Measurements from ENCODE around the gene ADTRP. TPM values are rescaled to one million over a fixed set of nuclear protein-coding genes. Genes with fewer than 3 reads are reported as not detected.

The ADTRP gene
- total RNA-seq, 2 experiments from 2014 or later, result 29.1 to 31.5 TPM

- DNase-seq, result no peak
- Mint-ChIP-seq H3K36me3 (peaks cover 80% of the 10 kb centered on the region), H3K27ac (no peak overlapping the region), H3K27me3 (no peaks in the 10 kb centered on the region), H3K4me3 (no peak overlapping the region), H3K9me3 (peaks cover 10% of the 10 kb centered on the region), H3K4me1 (peaks cover 51% of the 10 kb centered on the region)
Observed at GRCh38 chr6:11718463-11718862, 60.1 kb downstream of the ADTRP start.

GRCh38 chr6:11718031-11718430, 60.6 kb downstream of the ADTRP start:
- peaks cover 51% of the 10 kb centered on the region for H3K4me1 Mint-ChIP-seq

GRCh38 chr6:11714798-11715285, 63.8 kb downstream of the ADTRP start:
- peaks cover 80% of the 10 kb centered on the region for H3K36me3 Mint-ChIP-seq
- no peak for DNase-seq
- H3K9me3 Mint-ChIP-seq, result peaks cover 7% of the 10 kb centered on the region
- peaks cover 65% of the 10 kb centered on the region for H3K4me1 Mint-ChIP-seq
- H3K27me3 Mint-ChIP-seq, result no peaks in the 10 kb centered on the region
- peak overlapping the region; percentile 98 for H3K27ac Mint-ChIP-seq
- peak overlapping the region; percentile 52 for H3K4me3 Mint-ChIP-seq

More at GRCh38 chr6:11718031-11718430, 60.6 kb downstream of the ADTRP start:
- Mint-ChIP-seq H3K27ac (no peak overlapping the region), H3K9me3 (peaks cover 10% of the 10 kb centered on the region), H3K4me3 (no peak overlapping the region), H3K27me3 (no peaks in the 10 kb centered on the region), H3K36me3 (peaks cover 80% of the 10 kb centered on the region)
- DNase-seq, result no peak

- Mint-ChIP-seq H3K4me3 (peak overlapping the region; percentile 52), H3K4me1 (peaks cover 68% of the 10 kb centered on the region), H3K27me3 (no peaks in the 10 kb centered on the region), H3K9me3 (peaks cover 10% of the 10 kb centered on the region), H3K27ac (peak overlapping the region; percentile 98), H3K36me3 (peaks cover 77% of the 10 kb centered on the region)
- peak; percentile 51 for DNase-seq
Observed at GRCh38 chr6:11714116-11714797, 64.3 kb downstream of the ADTRP start.

- H3K36me3 Mint-ChIP-seq, result peaks cover 71% of the 10 kb centered on the region
- H3K27me3 Mint-ChIP-seq, result no peaks in the 10 kb centered on the region
- peaks cover 16% of the 10 kb centered on the region for H3K9me3 Mint-ChIP-seq
- peak overlapping the region; percentile 61 for H3K4me3 Mint-ChIP-seq
- peak; percentile 71 for DNase-seq
- H3K27ac Mint-ChIP-seq, result peak overlapping the region; percentile 98
- H3K4me1 Mint-ChIP-seq, result peaks cover 71% of the 10 kb centered on the region
Observed at GRCh38 chr6:11712760-11713159, 65.8 kb downstream of the ADTRP start.

GRCh38 chr6:11711984-11712711, 66.5 kb downstream of the ADTRP start:
- peak overlapping the region; percentile 98 for H3K27ac Mint-ChIP-seq
- peaks cover 69% of the 10 kb centered on the region for H3K4me1 Mint-ChIP-seq
- peak; percentile 32 for DNase-seq

GRCh38 chr6:11711003-11711983, 67.3 kb downstream of the ADTRP start:
- H3K9me3 Mint-ChIP-seq, result peaks cover 14% of the 10 kb centered on the region
- peaks cover 61% of the 10 kb centered on the region for H3K36me3 Mint-ChIP-seq
- no peaks in the 10 kb centered on the region for H3K27me3 Mint-ChIP-seq
- peaks cover 69% of the 10 kb centered on the region for H3K4me1 Mint-ChIP-seq
- H3K27ac Mint-ChIP-seq, result peak overlapping the region; percentile 98
- H3K4me3 Mint-ChIP-seq, result peak overlapping the region; percentile 74
- peak; percentile 80 for DNase-seq

More at GRCh38 chr6:11711984-11712711, 66.5 kb downstream of the ADTRP start:
- Mint-ChIP-seq H3K27me3 (no peaks in the 10 kb centered on the region), H3K9me3 (peaks cover 15% of the 10 kb centered on the region), H3K36me3 (peaks cover 65% of the 10 kb centered on the region), H3K4me3 (peak overlapping the region; percentile 61)

- Mint-ChIP-seq H3K4me1 (peaks cover 64% of the 10 kb centered on the region), H3K9me3 (peaks cover 9% of the 10 kb centered on the region), H3K27ac (peak overlapping the region; percentile 98), H3K36me3 (peaks cover 54% of the 10 kb centered on the region), H3K4me3 (peak overlapping the region; percentile 74), H3K27me3 (no peaks in the 10 kb centered on the region)
- DNase-seq, result peak; percentile 68
Observed at GRCh38 chr6:11710311-11710761, 68.3 kb downstream of the ADTRP start.

GRCh38 chr6:11706171-11706570, 72.4 kb downstream of the ADTRP start:
- Mint-ChIP-seq H3K9me3 (peaks cover 9% of the 10 kb centered on the region), H3K36me3 (peaks cover 21% of the 10 kb centered on the region), H3K27ac (no peak overlapping the region), H3K4me3 (no peak overlapping the region), H3K4me1 (peaks cover 45% of the 10 kb centered on the region), H3K27me3 (no peaks in the 10 kb centered on the region)
- no peak for DNase-seq

- peaks cover 39% of the 10 kb centered on the region for H3K4me1 Mint-ChIP-seq
- peaks cover 9% of the 10 kb centered on the region for H3K9me3 Mint-ChIP-seq
- no peaks in the 10 kb centered on the region for H3K27me3 Mint-ChIP-seq
- H3K27ac Mint-ChIP-seq, result peak overlapping the region; percentile 39
- peaks cover 18% of the 10 kb centered on the region for H3K36me3 Mint-ChIP-seq
- no peak for DNase-seq
- no peak overlapping the region for H3K4me3 Mint-ChIP-seq
Observed at GRCh38 chr6:11705483-11705882, 73.1 kb downstream of the ADTRP start.

GRCh38 chr6:11705069-11705468, 73.5 kb downstream of the ADTRP start:
- Mint-ChIP-seq H3K9me3 (peaks cover 9% of the 10 kb centered on the region), H3K27ac (peak overlapping the region; percentile 39), H3K36me3 (peaks cover 14% of the 10 kb centered on the region), H3K4me1 (peaks cover 35% of the 10 kb centered on the region), H3K4me3 (no peak overlapping the region), H3K27me3 (no peaks in the 10 kb centered on the region)
- no peak for DNase-seq

GRCh38 chr6:11703725-11704124, 74.9 kb downstream of the ADTRP start:
- H3K9me3 Mint-ChIP-seq, result peaks cover 2% of the 10 kb centered on the region
- peaks cover 4% of the 10 kb centered on the region for H3K36me3 Mint-ChIP-seq
- DNase-seq, result no peak
- H3K4me1 Mint-ChIP-seq, result peaks cover 29% of the 10 kb centered on the region
- H3K4me3 Mint-ChIP-seq, result no peak overlapping the region
- H3K27me3 Mint-ChIP-seq, result no peaks in the 10 kb centered on the region
- H3K27ac Mint-ChIP-seq, result no peak overlapping the region

- DNase-seq, result no peak
- Mint-ChIP-seq H3K4me3 (no peak overlapping the region), H3K27me3 (no peaks in the 10 kb centered on the region), H3K4me1 (peaks cover 28% of the 10 kb centered on the region), H3K27ac (no peak overlapping the region), H3K36me3 (peaks cover 3% of the 10 kb centered on the region), H3K9me3 (no peaks in the 10 kb centered on the region)
Observed at GRCh38 chr6:11702500-11703130, 76.0 kb downstream of the ADTRP start.

- Mint-ChIP-seq H3K4me1 (peaks cover 28% of the 10 kb centered on the region), H3K27ac (no peak overlapping the region), H3K9me3 (peaks cover under 1% of the 10 kb centered on the region), H3K4me3 (no peak overlapping the region), H3K27me3 (no peaks in the 10 kb centered on the region), H3K36me3 (peaks cover 3% of the 10 kb centered on the region)
- no peak for DNase-seq
Observed at GRCh38 chr6:11702089-11702488, 76.5 kb downstream of the ADTRP start.

Measured in activated naive CD8-positive, alpha-beta T cell treated with anti-CD3 and anti-CD28 coated beads for 36 hours (primary cell).